ENCODE measurements around the gene C2orf78. TPM values are rescaled to one million over a fixed set of nuclear protein-coding genes. Genes with fewer than 3 reads are reported as not detected.

The C2orf78 gene
- total and polyA plus RNA-seq, 9 of the 15 experiments (the other 6 are each of a cell fraction or from before 2014, with no cell fraction given) = 0.04 to 0.28 (median 0.20) TPM

DNA sequence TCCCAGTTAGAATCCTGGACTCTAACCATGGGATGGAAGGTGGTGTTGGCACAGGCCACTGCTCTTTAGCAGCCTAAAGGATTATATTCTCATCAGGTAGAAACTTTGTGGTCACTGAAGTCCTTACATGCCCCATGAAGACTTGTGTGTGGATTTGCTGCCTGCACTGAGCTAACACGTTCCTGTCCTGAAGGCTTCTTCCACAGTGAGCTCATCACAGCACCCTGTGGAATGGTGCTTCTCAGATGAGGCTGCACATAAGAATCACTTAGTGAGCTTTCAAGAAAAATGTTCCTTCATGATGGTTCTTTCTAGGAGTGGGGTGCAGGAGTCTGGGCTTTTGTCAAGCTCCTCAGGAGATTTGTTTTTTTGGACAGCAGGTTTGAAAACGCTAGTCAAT lies 71.5 kb downstream of the C2orf78 start:
- H2AFZ ChIP-seq (ENCODE audit: low read depth, low read length) = no peak overlapping the region
- 73% methylated on average over 2 of the region's 2 CpGs for whole genome bisulfite sequencing (ENCODE audit: insufficient coverage, low coverage, missing lambda C conversion rate)
- TF ChIP-seq HIVEP1 (CRISPR knock-in tag; IDR thresholded peaks at IDR 0.05) (no peak), COPS2 (conservative IDR thresholded peaks at IDR 0.05) (no peak), CUX1 (CRISPR knock-in tag; IDR thresholded peaks at IDR 0.05) (no peak), HDAC2 (IDR thresholded peaks at IDR 0.05) (no peak), ZNF695 (CRISPR knock-in tag; IDR thresholded peaks at IDR 0.05) (no peak), DDX20 (tag; IDR thresholded peaks at IDR 0.05; ENCODE audit: low read depth) (no peak), ZBTB12 (CRISPR knock-in tag; IDR thresholded peaks at IDR 0.05) (no peak), RAD21 (CRISPR knock-in tag; conservative IDR thresholded peaks at IDR 0.05 in 1 of 2, IDR thresholded peaks at IDR 0.05 in 1 of 2) (no peak), ZNF551 (CRISPR knock-in tag; IDR thresholded peaks at IDR 0.05) (no peak), PRPF4 (IDR thresholded peaks at IDR 0.05; ENCODE audit: insufficient read depth, low read depth, low read length, poor library complexity, severe bottlenecking) (no peak), NELFE (IDR thresholded peaks at IDR 0.05; ENCODE audit: insufficient read depth, insufficient read length) (no peak)
- TF ChIP-seq, protein P1, sequence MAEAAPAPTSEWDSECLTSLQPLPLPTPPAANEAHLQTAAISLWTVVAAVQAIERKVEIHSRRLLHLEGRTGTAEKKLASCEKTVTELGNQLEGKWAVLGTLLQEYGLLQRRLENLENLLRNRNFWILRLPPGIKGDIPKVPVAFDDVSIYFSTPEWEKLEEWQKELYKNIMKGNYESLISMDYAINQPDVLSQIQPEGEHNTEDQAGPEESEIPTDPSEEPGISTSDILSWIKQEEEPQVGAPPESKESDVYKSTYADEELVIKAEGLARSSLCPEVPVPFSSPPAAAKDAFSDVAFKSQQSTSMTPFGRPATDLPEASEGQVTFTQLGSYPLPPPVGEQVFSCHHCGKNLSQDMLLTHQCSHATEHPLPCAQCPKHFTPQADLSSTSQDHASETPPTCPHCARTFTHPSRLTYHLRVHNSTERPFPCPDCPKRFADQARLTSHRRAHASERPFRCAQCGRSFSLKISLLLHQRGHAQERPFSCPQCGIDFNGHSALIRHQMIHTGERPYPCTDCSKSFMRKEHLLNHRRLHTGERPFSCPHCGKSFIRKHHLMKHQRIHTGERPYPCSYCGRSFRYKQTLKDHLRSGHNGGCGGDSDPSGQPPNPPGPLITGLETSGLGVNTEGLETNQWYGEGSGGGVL (CRISPR knock-in tag; IDR thresholded peaks at IDR 0.05) = no peak
- H3K27me3 ChIP-seq (ENCODE audit: control insufficient read depth in 2 of 2, insufficient read depth in 2 of 2, low read length in 2 of 2) = no peaks in the 10 kb centered on the region
- ChIA-PET CTCF (ENCODE audit: low intra/inter-chr PET ratio) (no interaction called here), POLR2A (interaction anchor here (0.6 to 1.1 kb wide), 3 partner anchors 9 to 506 kb away, joined by 3 to 4 read pairs (median 3); partner anchors contain the start of gene STAMBP)
- H3K27ac ChIP-seq (ENCODE audit: extremely low read depth, low read depth, low read length) = no peak overlapping the region
- H3K79me2 ChIP-seq (ENCODE audit: control insufficient read depth, insufficient read depth, low read length) = no peaks in the 10 kb centered on the region
- no TSS peak for BruUV-seq (replicated peaks)
- H4K20me1 ChIP-seq (replicated peaks; ENCODE audit: control insufficient read depth, insufficient read depth, low read length) = no peaks in the 10 kb centered on the region
- intact Hi-C loops (cut with micrococcal nuclease) = no loop called here
- DNase-seq (ENCODE audit: extremely low read depth in 1 of 4, low spot score in 3 of 4) = no peak
- no peaks in the 10 kb centered on the region for H3K4me1 ChIP-seq (replicated peaks in 1 of 2; ENCODE audit: control insufficient read depth in 2 of 2, insufficient read depth in 2 of 2, low read length in 2 of 2)
- in situ Hi-C loops (cut with MboI) = no loop called here
- ATAC-seq = no peak
- H3K9ac ChIP-seq (ENCODE audit: insufficient read depth in 1 of 2, low read depth in 2 of 2, low read length in 2 of 2) = no peak overlapping the region
- FAIRE-seq = no peak
- H3K36me3 ChIP-seq (ENCODE audit: control insufficient read depth, insufficient read depth, low read length) = peaks cover 84% of the 10 kb centered on the region
- H3K9me1 ChIP-seq (ENCODE audit: control insufficient read depth, insufficient read depth, low read length) = no peaks in the 10 kb centered on the region
- no peak overlapping the region for H3K4me3 ChIP-seq
- no peaks in the 10 kb centered on the region for H3K9me3 ChIP-seq (replicated peaks; ENCODE audit: control insufficient read depth, insufficient read depth, low read depth, low read length)
- H3K4me2 ChIP-seq (ENCODE audit: insufficient read depth, low read length) = no peak overlapping the region
